Neural cell (in vitro differentiated cells): ENCODE results near the gene ERC2. TPM values are rescaled to one million over a fixed set of nuclear protein-coding genes. Genes with fewer than 3 reads are reported as not detected.

ENCODE experiments used
- H2AFZ ChIP-seq: fragments of 200-600, 300-800 bp; sonication (generic), shearing (Covaris generic); 2 replicates; pipeline ENCODE4 v1.6.0; 2014; ENCODE audit warnings: low read depth, mild to moderate bottlenecking, antibody characterized with exemption, low read length, moderate library complexity
- H3F3A ChIP-seq: fragments of 200-600 bp; shearing (Covaris generic); 2 replicates; pipeline ENCODE4 v1.6.1; 2016; ENCODE audit warnings: mild to moderate bottlenecking, moderate library complexity, mixed read lengths, antibody characterized with exemption, low read length; ENCODE audit not compliant: insufficient read depth, poor library complexity, severe bottlenecking
- H3K27ac ChIP-seq: fragments of 200-600, 300-800 bp; sonication (generic), shearing (Covaris generic); 2 replicates; pipeline ENCODE4 v1.5.1; 2014; ENCODE audit warnings: mild to moderate bottlenecking, low read length, moderate library complexity
- H3K27me3 ChIP-seq: fragments of 300-800, 200-600 bp; sonication (generic), shearing (Covaris generic); 2 replicates; pipeline ENCODE4 v1.6.0; 2014; ENCODE audit warnings: mild to moderate bottlenecking, low read depth, low read length, moderate library complexity; ENCODE audit not compliant: insufficient read depth
- H3K36me3 ChIP-seq: fragments of 300-800, 200-600 bp; sonication (generic), shearing (Covaris generic); 2 replicates; pipeline ENCODE4 v1.5.1; 2014; ENCODE audit warnings: mild to moderate bottlenecking, antibody characterized with exemption, low read length, moderate library complexity; ENCODE audit not compliant: insufficient read depth
- H3K4me2 ChIP-seq: fragments of 300-800, 200-600 bp; sonication (generic), shearing (Covaris generic); 2 replicates; pipeline ENCODE4 v1.6.0; 2014; ENCODE audit warnings: mild to moderate bottlenecking, low read length
- H3K4me3 ChIP-seq: fragments of 300-800, 200-600 bp; sonication (generic), shearing (Covaris generic); 2 replicates; pipeline ENCODE4 v1.5.1; 2014; ENCODE audit warnings: mild to moderate bottlenecking, low read length, moderate library complexity
- H3K79me2 ChIP-seq: fragments of 200-600 bp; shearing (Covaris generic); replicated peaks from 2 replicates; pipeline ENCODE4 v1.6.0; 2014; ENCODE audit warnings: mild to moderate bottlenecking, low read length, moderate library complexity; ENCODE audit not compliant: insufficient read depth
- H3K9ac ChIP-seq: fragments of 300-800, 200-600 bp; sonication (generic), shearing (Covaris generic); 2 replicates; pipeline ENCODE4 v1.6.1; 2016; ENCODE audit warnings: mild to moderate bottlenecking, low read length, mixed read lengths
- H3K9me2 ChIP-seq: fragments of 200-600 bp; shearing (Covaris generic); 2 replicates; pipeline ENCODE4 v1.6.1; 2016; ENCODE audit warnings: mild to moderate bottlenecking, low read length, mixed read lengths; ENCODE audit not compliant: insufficient read depth
- H3K9me3 ChIP-seq: fragments of 200-600, 300-800 bp; sonication (generic), shearing (Covaris generic); 2 replicates; pipeline ENCODE4 v1.6.1; 2016; ENCODE audit warnings: mild to moderate bottlenecking, mixed run types, low read length, moderate library complexity, mixed read lengths
- H4K20me1 ChIP-seq: fragments of 200-600 bp; shearing (Covaris generic); 2 replicates; pipeline ENCODE4 v1.6.1; 2016; ENCODE audit warnings: mild to moderate bottlenecking, mixed run types; ENCODE audit not compliant: insufficient read depth
- CTCF ChIP-seq: fragments of 450-650 bp; IDR thresholded peaks from 2 replicates; pipeline ENCODE4 v1.5.1; 2014; ENCODE audit warnings: antibody characterized with exemption, mild to moderate bottlenecking, moderate library complexity; ENCODE audit not compliant: poor library complexity, severe bottlenecking
- EP300 ChIP-seq: fragments of 450-650 bp; conservative IDR thresholded peaks from 2 replicates; pipeline ENCODE4 v1.6.1; 2014; ENCODE audit warnings: antibody characterized with exemption, mild to moderate bottlenecking, moderate library complexity; ENCODE audit not compliant: poor library complexity, severe bottlenecking
- EZH2 ChIP-seq: fragments of 200-600, 300-800 bp; shearing (Covaris generic), sonication (generic); IDR thresholded peaks from 2 replicates; pipeline ENCODE4 v1.6.1; 2014; ENCODE audit warnings: antibody characterized with exemption, low read length, borderline replicate concordance, mild to moderate bottlenecking; ENCODE audit not compliant: insufficient read depth, poor library complexity, severe bottlenecking
- MXI1 ChIP-seq: fragments of 450-650 bp; conservative IDR thresholded peaks from 2 replicates; pipeline ENCODE4 v1.6.1; 2014; ENCODE audit warnings: antibody characterized with exemption, mild to moderate bottlenecking; ENCODE audit not compliant: poor library complexity, severe bottlenecking
- POLR2AphosphoS5 ChIP-seq: IDR thresholded peaks from 2 replicates; pipeline ENCODE4 v1.6.1; 2012
- RAD21 ChIP-seq: fragments of 450-650 bp; conservative IDR thresholded peaks from 2 replicates; pipeline ENCODE4 v1.6.1; 2014; ENCODE audit warnings: antibody characterized with exemption, mild to moderate bottlenecking, moderate library complexity
- REST ChIP-seq: IDR thresholded peaks from 2 replicates; pipeline ENCODE4 v1.6.1; 2012; ENCODE audit warnings: borderline replicate concordance
- SMC3 ChIP-seq: fragments of 450-650 bp; conservative IDR thresholded peaks from 2 replicates; pipeline ENCODE4 v1.6.1; 2014; ENCODE audit warnings: antibody characterized with exemption, mild to moderate bottlenecking, moderate library complexity; ENCODE audit not compliant: poor library complexity
- TAF1 ChIP-seq: IDR thresholded peaks from 2 replicates; pipeline ENCODE4 v1.6.1; 2012; ENCODE audit warnings: low read depth
- polyA plus RNA-seq: library from polyadenylated mRNA; depleted of rRNA; stranded (reverse); fragments of >200 nt; gene quantifications from 2 replicates; pipeline ENCODE4 v1.2.3, GENCODE V29; 2014

The ERC2 gene
- polyA plus RNA-seq, 1 donor from 2014 or later: 60.4 TPM

- no peak for TF ChIP-seq SMC3
- TF ChIP-seq TAF1: no peak
- TF ChIP-seq CTCF: no peak
- TF ChIP-seq RAD21: no peak
- TF ChIP-seq POLR2AphosphoS5: no peak
- TF ChIP-seq EZH2: no peak
- TF ChIP-seq REST: no peak
- no peak for TF ChIP-seq MXI1
- no peak for TF ChIP-seq EP300
- Histone ChIP-seq H3K4me2 (no peak overlapping the region), H3K36me3 (no peaks in the 10 kb centered on the region), H3K9me3 (no peaks in the 10 kb centered on the region), H3K9me2 (no peaks in the 10 kb centered on the region), H3K27me3 (no peaks in the 10 kb centered on the region), H2AFZ (no peak overlapping the region), H3K4me3 (no peak overlapping the region), H3K9ac (no peak overlapping the region), H4K20me1 (no peaks in the 10 kb centered on the region), H3K27ac (no peak overlapping the region), H3F3A (no peaks in the 10 kb centered on the region), H3K79me2 (no peaks in the 10 kb centered on the region)
These were observed 588.4 kb downstream of the ERC2 start for GRCh38 chr3:55879901-55880331.

GRCh38 chr3:55877703-55878102, 590.6 kb downstream of the ERC2 start:
- Histone ChIP-seq H3K27me3 (no peaks in the 10 kb centered on the region), H3K9ac (no peak overlapping the region), H4K20me1 (no peaks in the 10 kb centered on the region), H3K4me2 (no peak overlapping the region), H2AFZ (no peak overlapping the region), H3K36me3 (no peaks in the 10 kb centered on the region), H3K79me2 (no peaks in the 10 kb centered on the region), H3F3A (no peaks in the 10 kb centered on the region), H3K9me2 (no peaks in the 10 kb centered on the region), H3K27ac (no peak overlapping the region), H3K9me3 (no peaks in the 10 kb centered on the region), H3K4me3 (no peak overlapping the region)
- TF ChIP-seq SMC3 (no peak), EP300 (no peak), TAF1 (no peak), REST (no peak), RAD21 (no peak), EZH2 (no peak), MXI1 (no peak), CTCF (no peak), POLR2AphosphoS5 (no peak)
